ENCODE data around the gene KLHL35.

DNA sequence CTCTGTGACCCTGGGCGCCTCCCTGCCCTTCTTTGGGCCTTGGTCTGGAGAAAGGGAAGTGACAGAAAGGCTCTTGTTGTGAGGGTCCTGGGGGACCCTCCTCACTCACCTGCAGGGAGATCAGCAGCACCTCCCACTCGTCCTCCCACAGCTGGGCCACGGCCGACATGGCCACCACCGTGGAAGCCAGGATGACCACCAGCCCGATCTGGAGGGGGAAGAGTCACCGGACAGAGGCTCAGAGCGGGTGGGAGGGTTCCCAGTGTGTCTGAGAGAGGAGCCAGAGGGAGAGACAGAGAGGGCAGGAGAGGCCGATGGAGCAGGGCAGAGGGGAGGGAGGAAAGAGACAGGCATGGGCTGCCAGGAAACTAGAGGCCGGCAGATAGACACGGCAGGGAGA, 16.8 kb upstream of the KLHL35 start:
- TF ChIP-seq, protein P1, sequence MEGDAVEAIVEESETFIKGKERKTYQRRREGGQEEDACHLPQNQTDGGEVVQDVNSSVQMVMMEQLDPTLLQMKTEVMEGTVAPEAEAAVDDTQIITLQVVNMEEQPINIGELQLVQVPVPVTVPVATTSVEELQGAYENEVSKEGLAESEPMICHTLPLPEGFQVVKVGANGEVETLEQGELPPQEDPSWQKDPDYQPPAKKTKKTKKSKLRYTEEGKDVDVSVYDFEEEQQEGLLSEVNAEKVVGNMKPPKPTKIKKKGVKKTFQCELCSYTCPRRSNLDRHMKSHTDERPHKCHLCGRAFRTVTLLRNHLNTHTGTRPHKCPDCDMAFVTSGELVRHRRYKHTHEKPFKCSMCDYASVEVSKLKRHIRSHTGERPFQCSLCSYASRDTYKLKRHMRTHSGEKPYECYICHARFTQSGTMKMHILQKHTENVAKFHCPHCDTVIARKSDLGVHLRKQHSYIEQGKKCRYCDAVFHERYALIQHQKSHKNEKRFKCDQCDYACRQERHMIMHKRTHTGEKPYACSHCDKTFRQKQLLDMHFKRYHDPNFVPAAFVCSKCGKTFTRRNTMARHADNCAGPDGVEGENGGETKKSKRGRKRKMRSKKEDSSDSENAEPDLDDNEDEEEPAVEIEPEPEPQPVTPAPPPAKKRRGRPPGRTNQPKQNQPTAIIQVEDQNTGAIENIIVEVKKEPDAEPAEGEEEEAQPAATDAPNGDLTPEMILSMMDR (conservative IDR thresholded peaks at IDR 0.05; ENCODE audit: low read length) = no peak
- TF ChIP-seq EZH2phosphoT487 (IDR thresholded peaks at IDR 0.05; ENCODE audit: borderline replicate concordance, low read depth, low read length) = no peak
